AG04449 (cell line): ENCODE data around the gene MAD1L1.

Experiments used
- CTCF ChIA-PET: fragments of 350-600 bp; formaldehyde crosslinking; extraction: SDS; loops from one replicate; lab custom pipeline; 2021; ENCODE audit warnings: antibody characterized with exemption; lab: Yijun Ruan, JAX
- POLR2A ChIA-PET: fragments of 400-600, 350-600 bp; formaldehyde crosslinking; extraction: SDS; loops from one replicate; lab custom pipeline; 2020; ENCODE audit warnings: antibody characterized with exemption, inconsistent platforms; lab: Yijun Ruan, JAX
- DNase-seq: peaks from one replicate; pipeline ENCODE4 v3.0.0-alpha.2; 2010; ENCODE audit warnings: low read depth, low spot score
- H3K4me3 ChIP-seq: 2 replicates; pipeline ENCODE4 v1.5.1; 2011; ENCODE audit warnings: low read depth, mild to moderate bottlenecking, control low read depth, low read length
- CTCF ChIP-seq: IDR thresholded peaks from one replicate; pipeline ENCODE4 v1.5.1; 2011; ENCODE audit warnings: mild to moderate bottlenecking, moderate library complexity, low read length, control low read depth, inconsistent platforms; ENCODE audit not compliant: insufficient read depth; ENCODE audit errors: missing control alignments

Gene MAD1L1

GRCh38 chr7:2093843-2094220 is 138.9 kb downstream of the MAD1L1 start:
- ChIA-PET CTCF (interaction anchor here (1.0 to 1.7 kb wide), 2 partner anchors 10 to 61 kb away, joined by 3 to 10 read pairs; no protein-coding TSS in a partner anchor), POLR2A (interaction anchor here (0.6 to 1.4 kb wide), 2 partner anchors 12 to 441 kb away, joined by 4 to 5 read pairs; no protein-coding TSS in a partner anchor)
- no peak for DNase-seq
- TF ChIP-seq CTCF: no peak
- H3K4me3 ChIP-seq: no peak overlapping the region

- ChIA-PET CTCF (interaction anchor here (1.0 to 1.7 kb wide), 2 partner anchors 11 to 61 kb away, joined by 3 to 10 read pairs; no protein-coding TSS in a partner anchor), POLR2A (interaction anchor here (0.6 to 1.4 kb wide), 2 partner anchors 11 to 441 kb away, joined by 4 to 5 read pairs; no protein-coding TSS in a partner anchor)
- no peak for DNase-seq
- no peak overlapping the region for H3K4me3 ChIP-seq
- TF ChIP-seq CTCF: no peak
These were observed 139.4 kb downstream of the MAD1L1 start for GRCh38 chr7:2093215-2093842.

DNA sequence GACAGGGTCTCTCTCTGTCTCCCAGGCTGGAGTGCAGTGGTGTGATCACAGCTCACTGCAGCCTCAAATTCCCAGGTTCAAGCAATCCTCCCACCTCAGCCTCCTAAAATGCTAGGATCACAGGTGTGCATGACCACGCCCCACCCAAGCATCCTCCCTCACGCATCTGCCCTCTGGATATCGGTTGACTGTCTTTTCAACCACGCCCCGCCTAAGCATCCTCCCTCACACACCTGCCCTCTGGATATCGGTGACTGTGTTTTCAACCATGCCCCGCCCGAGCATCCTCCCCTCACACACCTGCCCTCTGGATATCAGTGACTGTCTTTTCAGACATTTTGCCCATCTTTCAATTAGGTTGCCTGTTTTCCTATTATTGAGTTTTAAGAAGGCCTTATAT is 140.5 kb downstream of the MAD1L1 start:
- ChIA-PET CTCF (no interaction called here), POLR2A (no interaction called here)
- TF ChIP-seq CTCF: no peak
- DNase-seq: no peak
- H3K4me3 ChIP-seq: no peak overlapping the region

- no peak for TF ChIP-seq CTCF
- no peak overlapping the region for H3K4me3 ChIP-seq
- DNase-seq: no peak
- POLR2A ChIA-PET: no interaction called here
- CTCF ChIA-PET: no interaction called here
These were observed 141.9 kb downstream of the MAD1L1 start for GRCh38 chr7:2090526-2091520.

- ChIA-PET POLR2A (no interaction called here), CTCF (no interaction called here)
- no peak for TF ChIP-seq CTCF
- no peak overlapping the region for H3K4me3 ChIP-seq
- no peak for DNase-seq
These were observed 143.9 kb downstream of the MAD1L1 start for GRCh38 chr7:2088801-2089200.

- no peak for TF ChIP-seq CTCF
- ChIA-PET POLR2A (no interaction called here), CTCF (no interaction called here)
- no peak for DNase-seq
- no peak overlapping the region for H3K4me3 ChIP-seq
These were observed 145.0 kb downstream of the MAD1L1 start for GRCh38 chr7:2087744-2088143.
